G401 (cell line): Measurements from ENCODE around the gene PCSK7. TPM values are rescaled to one million over a fixed set of nuclear protein-coding genes. Genes with fewer than 3 reads are reported as not detected.

Experiments
- DNase-seq: peaks from one replicate; pipeline ENCODE4 v3.0.0-alpha.2; 2015; ENCODE audit warnings: low spot score
- in situ Hi-C: cut with HindIII; loops from 2 replicates; pipeline ENCODE4 v1.10.0; 2016; ENCODE audit warnings: low sequenced_read_pairs, mixed read lengths
- total RNA-seq: library from RNA; depleted of rRNA; stranded (reverse); fragments of >200 nt; shearing (Covaris generic); gene quantifications from 2 replicates; pipeline ENCODE4 v1.2.3, GENCODE V29; 2014

PCSK7 gene
- total RNA-seq, 1 experiment from 2014 or later: 52.6 TPM

GRCh38 chr11:117232092-117232878, 412 bp upstream of the PCSK7 start, which contains the start of gene RNF214:
TSS of gene RNF214 (plus strand) at chr11:117232671. CDS start at chr11:117234273, 1,602 bp downstream.
- in situ Hi-C loops: no loop called here
- DNase-seq: peak; percentile 77

GRCh38 chr11:117230999-117231841, 653 bp downstream of the PCSK7 start:
- in situ Hi-C loops: no loop called here
- DNase-seq: peak; percentile 15

GRCh38 chr11:117230286-117230961, 1.4 kb downstream of the PCSK7 start:
- no peak for DNase-seq
- in situ Hi-C loops: no loop called here

- in situ Hi-C loops: no loop called here
- no peak for DNase-seq
Measured at GRCh38 chr11:117229931-117230285, 2.0 kb downstream of the PCSK7 start.

- DNase-seq: no peak
- in situ Hi-C loops: no loop called here
Measured at GRCh38 chr11:117229411-117229810, 2.5 kb downstream of the PCSK7 start.

GRCh38 chr11:117228091-117228490, 3.8 kb downstream of the PCSK7 start:
- DNase-seq: no peak
- in situ Hi-C loops: no loop called here

GRCh38 chr11:117226388-117227385, 5.2 kb downstream of the PCSK7 start:
- peak; percentile 91 for DNase-seq
- in situ Hi-C loops: no loop called here

- in situ Hi-C loops: no loop called here
- no peak for DNase-seq
Measured at GRCh38 chr11:117225553-117226170, 6.2 kb downstream of the PCSK7 start.

GRCh38 chr11:117223741-117224689, 7.9 kb downstream of the PCSK7 start:
- in situ Hi-C loops: no loop called here
- no peak for DNase-seq

GRCh38 chr11:117222991-117223740, 8.7 kb downstream of the PCSK7 start:
- DNase-seq: no peak
- in situ Hi-C loops: no loop called here

- DNase-seq: no peak
- in situ Hi-C loops: no loop called here
Measured at GRCh38 chr11:117221775-117222517, 9.9 kb downstream of the PCSK7 start.

- in situ Hi-C loops: no loop called here
- no peak for DNase-seq
Measured at GRCh38 chr11:117220999-117221774, 10.7 kb downstream of the PCSK7 start.

- no peak for DNase-seq
- in situ Hi-C loops: no loop called here
Measured at GRCh38 chr11:117220568-117220967, 11.3 kb downstream of the PCSK7 start.

GRCh38 chr11:117219995-117220394, 11.9 kb downstream of the PCSK7 start:
- in situ Hi-C loops: no loop called here
- no peak for DNase-seq

- in situ Hi-C loops: no loop called here
- no peak for DNase-seq
Measured at GRCh38 chr11:117219455-117219854, 12.4 kb downstream of the PCSK7 start.
